MG63 (cell line): ENCODE measurements around the gene PSIP1. TPM values are rescaled to one million over a fixed set of nuclear protein-coding genes. Genes with fewer than 3 reads are reported as not detected.

Experiments used
- DNase-seq: peaks from one replicate; pipeline ENCODE4 v3.0.0-alpha.2; 2020
- H3K27me3 ChIP-seq: fragments of 250-450 bp; sonication (Bioruptor Pico); 2 replicates; pipeline ENCODE4 v1.5.1; 2020; ENCODE audit warnings: mild to moderate bottlenecking, moderate library complexity
- H3K36me3 ChIP-seq: fragments of 250-450 bp; sonication (Bioruptor Pico); 2 replicates; pipeline ENCODE4 v1.5.1; 2020; ENCODE audit warnings: mild to moderate bottlenecking, moderate library complexity
- H3K4me3 ChIP-seq: fragments of 250-450 bp; sonication (Bioruptor Pico); 2 replicates; pipeline ENCODE4 v1.5.1; 2020; ENCODE audit warnings: mild to moderate bottlenecking, moderate library complexity
- H3K9me3 ChIP-seq: fragments of 250-450 bp; sonication (Bioruptor Pico); 2 replicates; pipeline ENCODE4 v1.5.1; 2020; ENCODE audit warnings: mild to moderate bottlenecking, moderate library complexity
- total RNA-seq: library from RNA; depleted of rRNA; stranded (reverse); fragments of >200 nt; shearing (Covaris generic); gene quantifications from 2 replicates; pipeline ENCODE4 v1.2.3, GENCODE V29; 2014; ENCODE audit warnings: low replicate concordance

Gene PSIP1
- total RNA-seq, 1 experiment from 2014 or later = 347 TPM

DNA sequence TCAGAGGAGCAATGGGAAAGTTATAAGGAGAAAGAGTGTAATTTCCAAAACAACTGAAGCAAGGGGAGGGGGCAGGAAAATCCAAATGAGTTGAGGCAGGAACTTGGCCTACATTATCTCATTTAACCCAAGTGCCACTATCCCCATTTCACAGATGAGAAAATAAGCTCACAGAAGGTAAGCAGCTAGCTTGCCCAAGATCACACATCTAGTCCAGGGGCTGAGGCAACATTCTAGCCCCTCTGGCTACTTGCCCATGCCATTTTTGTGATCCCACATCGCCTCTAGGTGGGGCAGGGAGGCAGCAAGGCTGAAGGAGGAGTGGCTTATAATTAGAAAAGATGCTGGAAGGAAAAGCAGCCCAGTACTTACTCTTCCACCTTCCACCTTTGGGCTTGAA, 2.6 kb upstream of the PSIP1 start:
- peak; percentile 82 for DNase-seq
- 0 out of 2 replicates have a peak, but pooled peaks cover 2% of the 10 kb centered on the region for H3K27me3 ChIP-seq
- H3K9me3 ChIP-seq = no peaks in the 10 kb centered on the region
- peaks cover 16% of the 10 kb centered on the region for H3K36me3 ChIP-seq
- no peak overlapping the region for H3K4me3 ChIP-seq

DNA sequence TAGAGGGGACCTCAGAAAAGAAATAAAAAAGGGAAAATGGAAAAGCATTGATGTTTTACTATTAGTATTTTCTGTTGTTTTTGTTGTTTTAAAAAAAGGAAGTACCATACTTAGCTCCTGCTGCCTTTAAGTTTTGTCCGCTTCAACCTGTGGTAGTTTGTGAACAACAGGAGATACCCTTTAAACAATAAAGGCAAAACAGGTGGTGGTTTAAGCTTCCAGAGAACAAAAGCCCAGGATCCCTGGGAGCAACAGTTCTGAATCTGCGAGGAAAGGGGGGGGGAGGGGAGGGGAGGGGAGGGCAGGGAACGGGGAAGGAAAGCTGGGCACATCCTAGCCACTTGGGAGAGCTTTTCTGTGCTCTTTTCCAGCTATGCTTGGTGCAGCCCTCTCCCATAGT, 2.1 kb upstream of the PSIP1 start:
- Histone ChIP-seq H3K36me3 (peaks cover 21% of the 10 kb centered on the region), H3K4me3 (no peak overlapping the region), H3K27me3 (0 out of 2 replicates have a peak, but pooled peaks cover 2% of the 10 kb centered on the region), H3K9me3 (no peaks in the 10 kb centered on the region)
- no peak for DNase-seq

DNA sequence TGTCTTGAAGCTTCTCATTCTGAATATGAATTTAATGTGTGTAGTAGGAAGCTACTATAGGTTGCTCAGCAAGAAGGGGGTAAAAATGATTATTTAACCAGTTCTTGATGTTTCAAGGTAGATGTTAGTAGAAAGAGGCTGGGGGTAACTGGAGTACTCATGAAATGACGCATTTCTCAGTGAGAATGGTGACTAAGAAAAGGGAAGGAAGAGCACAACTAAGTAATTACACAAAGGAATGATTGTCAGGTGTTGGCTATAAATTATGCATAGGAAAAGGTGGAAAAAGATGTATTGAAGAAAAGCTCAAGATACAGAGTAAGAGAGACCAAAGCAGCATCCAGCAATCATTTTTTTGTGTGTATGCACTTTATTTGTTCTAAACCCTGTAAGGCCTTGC, 1.4 kb upstream of the PSIP1 start:
- Histone ChIP-seq H3K36me3 (peaks cover 28% of the 10 kb centered on the region), H3K9me3 (no peaks in the 10 kb centered on the region), H3K4me3 (no peak overlapping the region), H3K27me3 (no peaks in the 10 kb centered on the region)
- no peak for DNase-seq

DNA sequence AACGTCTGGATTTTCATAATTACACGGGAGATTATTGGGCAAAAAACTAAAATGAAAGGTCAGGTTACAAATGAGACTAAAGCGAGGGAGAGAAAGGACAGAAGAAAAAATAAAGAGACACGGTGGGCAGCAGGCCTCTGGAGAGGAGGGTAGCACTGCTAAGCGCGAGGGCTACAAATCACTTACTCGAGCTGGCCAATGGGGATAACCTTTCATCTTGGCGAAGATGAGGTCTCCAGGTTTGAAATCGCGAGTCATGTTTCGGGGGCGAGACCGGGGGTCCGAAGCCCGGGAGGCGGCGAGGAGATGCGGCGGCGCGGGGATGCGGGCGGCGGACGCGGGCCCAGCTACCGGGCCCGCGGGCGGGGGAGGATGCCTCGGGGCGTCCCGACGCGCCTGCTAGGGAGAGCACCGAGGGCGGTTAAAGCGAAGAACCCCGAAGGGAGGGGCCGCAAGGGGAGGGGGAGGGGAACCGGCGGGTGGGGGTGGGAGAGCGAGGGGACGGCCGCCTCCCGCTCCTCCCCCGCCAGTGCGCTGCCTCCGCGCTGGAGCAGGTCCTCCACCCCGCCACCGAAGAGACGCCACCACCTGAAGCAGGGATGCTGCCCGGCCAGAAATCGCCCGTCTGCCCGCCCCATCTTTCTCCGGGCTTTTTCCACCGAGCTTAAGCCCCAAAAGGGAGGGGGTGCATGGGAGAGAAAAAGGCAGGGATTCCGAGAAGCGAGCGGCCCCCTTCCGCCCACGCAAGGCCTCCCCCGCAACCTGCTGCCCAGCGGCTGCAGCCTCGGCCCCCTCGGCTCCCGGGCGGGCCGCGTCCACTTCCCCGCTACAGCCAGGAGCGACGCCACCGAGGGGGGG, 610 bp downstream of the PSIP1 start:
- DNase-seq = peak; percentile 87
- no peaks in the 10 kb centered on the region for H3K9me3 ChIP-seq
- H3K36me3 ChIP-seq = peaks cover 48% of the 10 kb centered on the region
- H3K27me3 ChIP-seq = no peaks in the 10 kb centered on the region
- peak overlapping the region; percentile 92 for H3K4me3 ChIP-seq

DNA sequence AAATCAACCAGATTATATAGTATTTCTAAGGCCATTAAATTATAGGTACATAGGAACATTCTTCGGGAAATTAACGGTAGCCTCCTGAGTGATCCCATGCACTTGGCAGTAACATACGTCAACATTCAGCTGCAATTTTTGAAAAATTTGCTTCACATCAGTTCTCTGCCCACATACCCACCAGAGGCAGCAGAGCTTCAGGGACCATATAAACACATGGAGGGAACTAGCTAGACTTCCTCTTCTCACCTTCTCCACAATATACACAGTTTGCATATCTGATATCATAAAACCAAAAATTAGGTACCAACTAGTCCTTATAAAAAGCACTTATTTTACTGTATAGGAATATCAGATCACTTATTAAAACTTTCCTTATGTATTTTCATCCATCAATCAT, 4.8 kb downstream of the PSIP1 start:
- no peaks in the 10 kb centered on the region for H3K9me3 ChIP-seq
- H3K36me3 ChIP-seq = peaks cover 89% of the 10 kb centered on the region
- DNase-seq = no peak
- no peak overlapping the region for H3K4me3 ChIP-seq
- H3K27me3 ChIP-seq = no peaks in the 10 kb centered on the region

DNA sequence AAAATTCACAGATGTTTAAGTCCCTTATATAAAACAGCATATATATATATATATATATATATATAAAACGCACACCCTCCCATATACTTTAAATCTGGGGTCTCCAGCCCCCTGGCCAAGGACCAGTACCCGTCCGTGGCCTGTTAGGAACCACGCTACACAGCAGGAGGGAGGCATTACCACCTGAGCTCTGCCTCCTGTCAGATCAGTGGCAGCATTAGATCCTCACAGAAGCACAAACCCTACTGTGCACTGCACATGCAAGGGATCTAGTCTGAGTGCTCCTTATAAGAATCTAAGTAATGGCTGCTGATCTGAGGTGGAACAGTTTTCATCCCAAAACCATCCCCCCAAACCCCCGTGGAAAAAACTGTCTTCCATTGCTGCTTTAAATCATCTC, 9.0 kb downstream of the PSIP1 start:
- H3K9me3 ChIP-seq = no peaks in the 10 kb centered on the region
- H3K27me3 ChIP-seq = no peaks in the 10 kb centered on the region
- H3K4me3 ChIP-seq = no peak overlapping the region
- no peak for DNase-seq
- peaks cover 99% of the 10 kb centered on the region for H3K36me3 ChIP-seq

DNA sequence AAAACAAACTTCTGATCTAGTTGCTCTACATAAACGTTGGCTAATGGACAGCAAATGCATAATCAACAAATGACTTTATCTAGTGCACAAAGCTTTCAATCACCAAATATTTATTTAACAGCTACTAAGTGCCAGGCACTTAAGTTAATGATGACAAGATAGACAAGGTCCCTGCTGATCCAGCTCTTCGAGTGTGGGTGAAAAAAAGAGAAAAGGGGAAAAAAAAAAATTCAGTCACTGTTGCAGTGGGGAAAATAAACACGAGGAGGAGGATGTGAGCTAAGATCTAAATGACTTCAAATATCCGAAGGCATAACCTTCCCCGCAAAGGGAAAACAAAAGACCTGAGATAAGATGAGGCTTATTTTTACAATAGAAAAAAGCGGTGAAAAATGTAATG, 9.6 kb downstream of the PSIP1 start:
- Histone ChIP-seq H3K9me3 (no peaks in the 10 kb centered on the region), H3K36me3 (peaks cover 99% of the 10 kb centered on the region), H3K27me3 (no peaks in the 10 kb centered on the region), H3K4me3 (no peak overlapping the region)
- DNase-seq = no peak

DNA sequence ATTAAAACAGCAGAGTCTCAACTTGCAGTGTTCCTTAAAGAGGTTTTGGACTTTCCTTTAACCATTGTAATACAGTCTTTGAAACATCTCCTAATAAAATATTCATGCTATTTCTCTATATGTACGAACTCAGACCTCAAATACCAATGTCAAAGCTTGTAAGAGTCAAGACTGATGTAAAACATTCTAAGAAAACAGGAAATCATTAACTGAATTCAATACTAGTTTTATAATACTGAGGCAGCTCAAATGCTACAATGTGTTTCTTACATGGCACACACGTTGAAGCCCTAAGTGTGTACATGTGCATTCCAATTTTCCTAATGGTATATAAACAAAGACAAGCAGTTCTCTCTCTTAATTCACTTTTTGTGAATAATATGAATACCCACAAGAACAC, 11.6 kb downstream of the PSIP1 start:
- DNase-seq = no peak
- Histone ChIP-seq H3K36me3 (peaks cover 97% of the 10 kb centered on the region), H3K9me3 (no peaks in the 10 kb centered on the region), H3K4me3 (no peak overlapping the region), H3K27me3 (no peaks in the 10 kb centered on the region)

DNA sequence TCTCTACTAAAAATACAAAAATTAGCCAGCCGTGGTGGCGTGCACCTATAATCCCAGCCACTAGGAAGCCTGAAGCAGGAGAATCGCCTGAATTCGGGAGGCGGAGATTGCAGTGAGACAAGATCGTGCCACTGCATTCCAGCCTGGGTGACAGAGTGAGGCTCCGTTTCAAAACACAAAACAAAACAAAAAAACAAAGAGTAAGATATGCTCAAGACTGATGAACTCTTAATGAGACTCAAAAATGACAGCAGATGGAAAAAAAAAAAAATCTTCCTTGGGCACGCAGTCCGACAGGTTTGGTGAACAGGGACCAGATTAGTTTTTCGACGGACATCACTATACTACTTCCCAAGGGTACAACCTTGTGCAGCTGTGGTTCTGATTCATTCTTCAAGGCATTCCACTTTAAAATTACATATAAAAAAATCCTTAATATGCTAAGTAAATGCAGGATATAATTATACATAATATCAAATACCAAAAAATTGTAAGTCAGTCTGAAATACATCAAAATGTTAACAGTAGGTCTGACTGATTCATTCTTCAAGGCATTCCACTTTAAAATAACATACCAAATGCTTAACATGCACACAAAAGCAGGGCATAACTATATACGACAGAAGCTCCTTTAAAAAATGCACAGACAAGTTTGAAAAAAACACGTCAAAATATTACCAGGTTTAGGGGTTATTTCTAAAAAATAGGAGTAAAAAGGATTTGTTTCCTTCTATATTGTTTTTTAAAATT, 12.3 kb downstream of the PSIP1 start:
- Histone ChIP-seq H3K36me3 (peaks cover 97% of the 10 kb centered on the region), H3K9me3 (no peaks in the 10 kb centered on the region), H3K27me3 (no peaks in the 10 kb centered on the region), H3K4me3 (no peak overlapping the region)
- DNase-seq = no peak

DNA sequence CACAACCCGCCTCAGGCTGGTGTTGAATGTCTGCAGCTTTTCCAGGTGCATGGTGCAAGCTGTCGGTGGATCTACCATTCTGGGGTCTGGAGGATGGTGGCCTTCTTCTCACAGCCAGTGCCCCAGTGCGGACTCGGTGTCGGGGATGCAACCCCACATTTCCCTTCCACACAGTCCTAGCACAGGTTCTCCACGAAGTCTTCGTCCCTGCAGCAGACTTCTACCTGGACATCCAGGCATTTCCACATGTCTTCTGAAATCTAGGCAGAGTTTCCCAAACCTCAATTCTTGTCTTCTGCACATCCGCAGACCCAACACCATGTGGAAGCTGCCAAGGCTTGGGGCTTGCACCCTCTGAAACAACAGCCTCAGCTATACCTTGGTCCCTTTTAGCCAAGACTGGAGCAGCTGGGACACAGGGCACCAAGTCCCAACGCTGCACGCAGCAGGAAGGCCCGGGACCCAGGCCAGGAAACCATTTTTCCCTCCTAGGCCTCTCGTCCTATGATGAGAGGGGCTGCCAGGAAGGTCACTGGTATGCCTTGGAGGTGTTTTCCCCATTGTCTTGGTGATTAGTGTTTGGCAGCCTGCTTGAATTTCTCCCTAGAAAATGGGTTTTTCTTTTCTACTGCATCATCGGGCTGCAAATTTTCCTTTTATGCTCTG, 18.2 kb downstream of the PSIP1 start:
- Histone ChIP-seq H3K27me3 (no peaks in the 10 kb centered on the region), H3K9me3 (no peaks in the 10 kb centered on the region), H3K36me3 (peaks cover 95% of the 10 kb centered on the region)

DNA sequence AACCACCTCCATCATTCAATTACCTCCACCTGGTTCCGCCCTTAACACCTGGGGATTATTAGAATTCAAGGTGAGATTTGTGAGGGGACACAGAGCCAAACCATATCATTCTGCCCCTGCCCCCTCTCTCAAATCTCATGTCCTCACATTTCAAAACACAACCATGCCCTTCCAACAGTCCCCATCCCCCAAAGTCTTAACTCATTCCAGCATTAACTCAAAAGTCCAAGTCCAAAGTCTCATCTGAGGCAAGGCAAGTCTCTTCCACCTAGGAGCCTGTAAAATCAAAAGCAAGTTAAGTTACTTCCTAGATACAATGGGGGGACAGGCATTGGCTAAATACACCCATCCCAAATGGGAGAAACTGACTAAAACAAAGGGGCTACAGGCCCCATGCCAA, 18.8 kb downstream of the PSIP1 start:
- H3K36me3 ChIP-seq = peaks cover 95% of the 10 kb centered on the region
- no peaks in the 10 kb centered on the region for H3K27me3 ChIP-seq
- no peak for DNase-seq
- no peaks in the 10 kb centered on the region for H3K9me3 ChIP-seq
- no peak overlapping the region for H3K4me3 ChIP-seq

More for the DNA sequence above, 18.2 kb downstream of the PSIP1 start:
- H3K4me3 ChIP-seq = no peak overlapping the region
- no peak for DNase-seq

DNA sequence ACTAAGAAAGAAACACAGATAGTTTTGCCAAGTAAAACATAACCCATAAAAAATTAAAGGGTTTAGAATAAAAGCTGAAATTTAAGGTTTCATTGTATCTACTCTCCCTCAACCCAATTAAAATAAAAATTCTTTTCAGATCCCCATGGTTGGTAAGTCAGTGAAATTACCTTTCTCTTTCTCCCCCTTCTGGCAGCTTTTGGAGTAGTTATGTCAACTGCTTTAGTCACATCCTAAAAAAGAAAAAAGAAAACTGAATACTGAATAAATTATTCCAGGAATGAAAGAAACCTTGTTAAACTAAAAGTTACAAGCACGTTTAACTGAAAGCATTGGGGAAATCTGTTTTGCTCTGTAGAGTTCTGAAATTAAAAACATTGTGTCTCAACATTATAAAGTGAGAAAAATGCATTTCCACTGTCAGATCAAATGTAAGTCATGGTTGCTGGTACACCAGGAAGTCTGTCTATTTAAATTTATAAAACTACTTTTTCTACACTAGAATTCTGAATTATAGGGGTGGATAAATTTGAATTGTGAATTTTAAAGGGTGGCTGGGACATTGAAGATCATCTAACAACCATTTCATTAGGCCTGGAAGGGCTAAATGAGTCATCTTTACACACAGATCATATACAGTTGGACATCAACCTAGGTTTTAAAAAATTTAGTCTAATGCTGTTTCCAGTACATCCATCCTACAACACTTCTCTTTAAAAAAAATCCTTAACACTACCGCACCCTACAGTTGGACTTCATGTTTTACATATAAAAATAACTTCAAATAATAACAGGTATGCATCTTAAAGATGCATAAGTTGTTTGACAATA, 24.7 kb downstream of the PSIP1 start:
- no peaks in the 10 kb centered on the region for H3K27me3 ChIP-seq
- peaks cover 94% of the 10 kb centered on the region for H3K36me3 ChIP-seq
- H3K9me3 ChIP-seq = no peaks in the 10 kb centered on the region
- no peak for DNase-seq
- H3K4me3 ChIP-seq = no peak overlapping the region

DNA sequence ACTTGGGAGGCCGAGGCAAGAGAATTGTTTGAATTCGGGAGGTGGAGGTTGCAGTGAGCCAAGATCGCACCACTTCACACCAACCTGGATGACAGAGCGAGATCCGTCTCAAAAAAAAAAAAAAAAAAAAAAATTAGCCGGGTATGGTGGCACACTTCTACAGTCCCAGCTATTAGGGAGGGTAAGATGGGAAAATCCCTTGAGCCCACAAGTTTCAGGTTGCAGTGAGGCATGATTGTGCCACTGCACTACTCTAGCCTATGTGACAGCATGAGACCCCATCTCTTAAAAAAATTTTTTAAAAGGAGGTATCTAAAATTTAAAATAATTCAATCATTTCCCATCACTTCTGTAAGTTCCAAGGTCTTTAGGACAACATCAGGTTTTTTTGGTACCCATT, 26.0 kb downstream of the PSIP1 start:
- no peaks in the 10 kb centered on the region for H3K9me3 ChIP-seq
- H3K27me3 ChIP-seq = no peaks in the 10 kb centered on the region
- DNase-seq = no peak
- peaks cover 96% of the 10 kb centered on the region for H3K36me3 ChIP-seq
- no peak overlapping the region for H3K4me3 ChIP-seq

DNA sequence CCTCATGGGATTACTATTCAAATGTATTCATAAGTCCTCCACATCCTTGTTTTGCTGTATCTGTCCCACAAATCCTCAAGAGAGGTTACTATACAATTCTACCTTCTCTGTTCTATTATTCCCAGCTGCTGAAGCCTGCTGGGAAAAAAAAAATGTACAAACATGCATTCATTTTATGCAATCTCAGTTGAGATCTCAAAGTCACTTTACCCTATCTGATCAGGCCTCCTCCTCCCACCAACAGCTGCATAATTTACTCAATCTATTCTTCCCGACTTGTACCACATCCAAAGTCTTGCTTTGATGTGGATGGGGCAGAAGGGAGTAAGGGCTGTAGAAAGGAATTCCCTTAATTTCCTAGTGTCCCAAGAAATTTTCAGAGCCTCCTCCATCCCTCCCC, 28.6 kb downstream of the PSIP1 start:
- H3K27me3 ChIP-seq = no peaks in the 10 kb centered on the region
- H3K36me3 ChIP-seq = peaks cover 96% of the 10 kb centered on the region

DNA sequence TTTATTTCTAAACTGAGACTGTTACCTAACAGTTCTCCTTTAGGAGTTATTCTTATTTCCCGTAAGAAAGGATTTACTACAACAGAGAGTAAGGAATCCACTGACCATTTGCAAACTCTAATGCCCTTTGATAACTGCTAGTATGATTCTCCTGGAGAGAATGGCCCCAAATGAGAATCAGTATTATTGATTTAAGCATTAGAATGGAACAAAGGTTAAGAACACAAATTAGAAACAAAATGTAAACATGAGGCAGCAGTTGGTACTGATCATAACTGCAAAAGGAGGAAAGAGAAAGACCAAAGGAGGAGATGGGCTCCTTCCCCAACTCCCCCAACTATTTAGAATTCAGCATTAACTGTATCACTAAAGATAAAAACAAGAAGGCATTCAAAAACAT, 30.7 kb downstream of the PSIP1 start:
- Histone ChIP-seq H3K27me3 (no peaks in the 10 kb centered on the region), H3K9me3 (no peaks in the 10 kb centered on the region), H3K4me3 (no peak overlapping the region), H3K36me3 (peaks cover 96% of the 10 kb centered on the region)
- DNase-seq = no peak

More for the DNA sequence above, 28.6 kb downstream of the PSIP1 start:
- Histone ChIP-seq H3K9me3 (no peaks in the 10 kb centered on the region), H3K4me3 (no peak overlapping the region)
- DNase-seq = no peak

DNA sequence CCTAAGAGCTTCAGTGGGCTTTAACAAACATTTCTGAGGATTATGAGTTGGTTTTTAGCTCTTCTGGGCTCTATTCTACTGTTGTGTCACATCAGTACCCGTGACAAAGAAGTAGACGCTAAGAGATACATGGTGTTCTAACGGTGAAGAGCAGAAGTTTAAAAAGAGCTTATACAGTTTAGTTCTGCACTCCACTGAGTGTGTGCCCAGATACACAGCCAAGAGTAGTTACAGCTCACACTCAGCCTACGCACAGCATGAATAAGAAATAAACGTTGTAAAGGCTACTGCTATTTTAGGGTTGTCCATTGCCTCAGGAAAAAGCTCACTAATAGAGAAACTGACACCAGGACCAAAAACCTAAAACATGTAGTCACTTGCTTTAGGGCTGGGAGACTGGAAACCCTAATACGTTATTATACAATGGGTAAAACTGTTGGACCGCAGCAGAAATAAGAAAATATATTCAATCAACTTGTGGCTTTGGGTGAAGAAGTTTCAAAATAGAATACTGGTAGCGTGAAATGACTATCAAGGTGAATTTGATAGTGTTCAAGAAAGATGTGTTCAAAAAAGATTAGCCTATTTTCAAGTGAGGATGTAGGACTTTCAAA, 34.7 kb downstream of the PSIP1 start:
- H3K4me3 ChIP-seq = no peak overlapping the region
- no peaks in the 10 kb centered on the region for H3K27me3 ChIP-seq
- DNase-seq = no peak
- H3K9me3 ChIP-seq = no peaks in the 10 kb centered on the region
- H3K36me3 ChIP-seq = peaks cover 97% of the 10 kb centered on the region
